ENCODE measurements around the gene PPP1R3F.

GRCh38 chrX:49308604-49309269, 39.1 kb downstream of the PPP1R3F start:
- TF ChIP-seq POLR2AphosphoS5 (IDR thresholded peaks at IDR 0.05; ENCODE audit: borderline replicate concordance, low read depth, low read length) (no peak), EZH2 (IDR thresholded peaks at IDR 0.05) (no peak), FOXP2 (optimal IDR thresholded peaks at IDR 0.05; ENCODE audit: control extremely low read depth, extremely low read length, insufficient read depth) (no peak)

Data from SK-N-MC (cell line).